ENCODE data around the gene MAP3K8. TPM values are rescaled to one million over a fixed set of nuclear protein-coding genes. Genes with fewer than 3 reads are reported as not detected.

Gene MAP3K8
- total and polyA plus RNA-seq, 9 of the 15 experiments (the other 6 are each of a cell fraction or from before 2014, with no cell fraction given) = 6.9 to 23.6 (median 13.6) TPM

DNA sequence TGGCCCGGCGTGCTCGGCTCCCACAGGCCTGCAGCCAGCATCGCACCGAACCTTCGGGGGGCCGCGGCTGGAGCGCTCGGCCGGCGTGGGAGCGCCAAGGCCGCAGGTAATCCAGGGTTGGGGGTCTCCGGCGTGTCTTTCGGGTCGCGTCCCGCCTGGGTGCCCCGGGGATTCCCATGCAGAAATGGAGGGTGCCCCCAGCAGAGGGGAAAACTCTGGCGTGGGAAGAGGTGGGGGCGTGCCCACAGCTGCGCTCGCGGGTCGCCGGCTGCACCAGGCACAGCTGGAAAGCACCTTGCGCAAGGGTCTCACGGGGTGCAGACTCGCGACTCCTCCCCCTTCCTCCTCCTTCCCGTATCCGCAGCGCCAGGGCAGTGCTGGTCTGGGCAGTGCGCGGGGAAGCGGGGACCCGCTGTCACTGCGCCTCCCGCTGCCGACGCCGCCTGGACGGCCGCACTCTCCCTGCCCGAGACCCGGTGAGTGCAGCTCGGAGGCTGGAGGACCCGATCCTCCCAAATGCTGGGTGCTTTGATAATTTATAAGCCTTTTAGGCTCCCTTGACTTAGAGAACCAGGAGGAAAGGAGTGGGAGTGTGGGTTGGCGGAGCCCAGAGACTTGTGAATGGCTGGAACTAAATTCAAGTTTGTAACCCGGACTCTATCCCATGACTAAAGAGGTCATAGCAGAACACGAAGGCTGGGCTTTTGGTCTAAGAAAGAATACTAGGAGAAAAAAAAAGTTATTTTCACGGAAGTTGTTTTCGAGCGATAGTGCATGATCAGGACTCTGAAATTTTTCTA is 489 bp downstream of the MAP3K8 start (continued):
- TF ChIP-seq, protein P1, sequence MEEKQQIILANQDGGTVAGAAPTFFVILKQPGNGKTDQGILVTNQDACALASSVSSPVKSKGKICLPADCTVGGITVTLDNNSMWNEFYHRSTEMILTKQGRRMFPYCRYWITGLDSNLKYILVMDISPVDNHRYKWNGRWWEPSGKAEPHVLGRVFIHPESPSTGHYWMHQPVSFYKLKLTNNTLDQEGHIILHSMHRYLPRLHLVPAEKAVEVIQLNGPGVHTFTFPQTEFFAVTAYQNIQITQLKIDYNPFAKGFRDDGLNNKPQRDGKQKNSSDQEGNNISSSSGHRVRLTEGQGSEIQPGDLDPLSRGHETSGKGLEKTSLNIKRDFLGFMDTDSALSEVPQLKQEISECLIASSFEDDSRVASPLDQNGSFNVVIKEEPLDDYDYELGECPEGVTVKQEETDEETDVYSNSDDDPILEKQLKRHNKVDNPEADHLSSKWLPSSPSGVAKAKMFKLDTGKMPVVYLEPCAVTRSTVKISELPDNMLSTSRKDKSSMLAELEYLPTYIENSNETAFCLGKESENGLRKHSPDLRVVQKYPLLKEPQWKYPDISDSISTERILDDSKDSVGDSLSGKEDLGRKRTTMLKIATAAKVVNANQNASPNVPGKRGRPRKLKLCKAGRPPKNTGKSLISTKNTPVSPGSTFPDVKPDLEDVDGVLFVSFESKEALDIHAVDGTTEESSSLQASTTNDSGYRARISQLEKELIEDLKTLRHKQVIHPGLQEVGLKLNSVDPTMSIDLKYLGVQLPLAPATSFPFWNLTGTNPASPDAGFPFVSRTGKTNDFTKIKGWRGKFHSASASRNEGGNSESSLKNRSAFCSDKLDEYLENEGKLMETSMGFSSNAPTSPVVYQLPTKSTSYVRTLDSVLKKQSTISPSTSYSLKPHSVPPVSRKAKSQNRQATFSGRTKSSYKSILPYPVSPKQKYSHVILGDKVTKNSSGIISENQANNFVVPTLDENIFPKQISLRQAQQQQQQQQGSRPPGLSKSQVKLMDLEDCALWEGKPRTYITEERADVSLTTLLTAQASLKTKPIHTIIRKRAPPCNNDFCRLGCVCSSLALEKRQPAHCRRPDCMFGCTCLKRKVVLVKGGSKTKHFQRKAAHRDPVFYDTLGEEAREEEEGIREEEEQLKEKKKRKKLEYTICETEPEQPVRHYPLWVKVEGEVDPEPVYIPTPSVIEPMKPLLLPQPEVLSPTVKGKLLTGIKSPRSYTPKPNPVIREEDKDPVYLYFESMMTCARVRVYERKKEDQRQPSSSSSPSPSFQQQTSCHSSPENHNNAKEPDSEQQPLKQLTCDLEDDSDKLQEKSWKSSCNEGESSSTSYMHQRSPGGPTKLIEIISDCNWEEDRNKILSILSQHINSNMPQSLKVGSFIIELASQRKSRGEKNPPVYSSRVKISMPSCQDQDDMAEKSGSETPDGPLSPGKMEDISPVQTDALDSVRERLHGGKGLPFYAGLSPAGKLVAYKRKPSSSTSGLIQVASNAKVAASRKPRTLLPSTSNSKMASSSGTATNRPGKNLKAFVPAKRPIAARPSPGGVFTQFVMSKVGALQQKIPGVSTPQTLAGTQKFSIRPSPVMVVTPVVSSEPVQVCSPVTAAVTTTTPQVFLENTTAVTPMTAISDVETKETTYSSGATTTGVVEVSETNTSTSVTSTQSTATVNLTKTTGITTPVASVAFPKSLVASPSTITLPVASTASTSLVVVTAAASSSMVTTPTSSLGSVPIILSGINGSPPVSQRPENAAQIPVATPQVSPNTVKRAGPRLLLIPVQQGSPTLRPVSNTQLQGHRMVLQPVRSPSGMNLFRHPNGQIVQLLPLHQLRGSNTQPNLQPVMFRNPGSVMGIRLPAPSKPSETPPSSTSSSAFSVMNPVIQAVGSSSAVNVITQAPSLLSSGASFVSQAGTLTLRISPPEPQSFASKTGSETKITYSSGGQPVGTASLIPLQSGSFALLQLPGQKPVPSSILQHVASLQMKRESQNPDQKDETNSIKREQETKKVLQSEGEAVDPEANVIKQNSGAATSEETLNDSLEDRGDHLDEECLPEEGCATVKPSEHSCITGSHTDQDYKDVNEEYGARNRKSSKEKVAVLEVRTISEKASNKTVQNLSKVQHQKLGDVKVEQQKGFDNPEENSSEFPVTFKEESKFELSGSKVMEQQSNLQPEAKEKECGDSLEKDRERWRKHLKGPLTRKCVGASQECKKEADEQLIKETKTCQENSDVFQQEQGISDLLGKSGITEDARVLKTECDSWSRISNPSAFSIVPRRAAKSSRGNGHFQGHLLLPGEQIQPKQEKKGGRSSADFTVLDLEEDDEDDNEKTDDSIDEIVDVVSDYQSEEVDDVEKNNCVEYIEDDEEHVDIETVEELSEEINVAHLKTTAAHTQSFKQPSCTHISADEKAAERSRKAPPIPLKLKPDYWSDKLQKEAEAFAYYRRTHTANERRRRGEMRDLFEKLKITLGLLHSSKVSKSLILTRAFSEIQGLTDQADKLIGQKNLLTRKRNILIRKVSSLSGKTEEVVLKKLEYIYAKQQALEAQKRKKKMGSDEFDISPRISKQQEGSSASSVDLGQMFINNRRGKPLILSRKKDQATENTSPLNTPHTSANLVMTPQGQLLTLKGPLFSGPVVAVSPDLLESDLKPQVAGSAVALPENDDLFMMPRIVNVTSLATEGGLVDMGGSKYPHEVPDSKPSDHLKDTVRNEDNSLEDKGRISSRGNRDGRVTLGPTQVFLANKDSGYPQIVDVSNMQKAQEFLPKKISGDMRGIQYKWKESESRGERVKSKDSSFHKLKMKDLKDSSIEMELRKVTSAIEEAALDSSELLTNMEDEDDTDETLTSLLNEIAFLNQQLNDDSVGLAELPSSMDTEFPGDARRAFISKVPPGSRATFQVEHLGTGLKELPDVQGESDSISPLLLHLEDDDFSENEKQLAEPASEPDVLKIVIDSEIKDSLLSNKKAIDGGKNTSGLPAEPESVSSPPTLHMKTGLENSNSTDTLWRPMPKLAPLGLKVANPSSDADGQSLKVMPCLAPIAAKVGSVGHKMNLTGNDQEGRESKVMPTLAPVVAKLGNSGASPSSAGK (IDR thresholded peaks at IDR 0.05) = no peak
- TF ChIP-seq, protein P2, sequence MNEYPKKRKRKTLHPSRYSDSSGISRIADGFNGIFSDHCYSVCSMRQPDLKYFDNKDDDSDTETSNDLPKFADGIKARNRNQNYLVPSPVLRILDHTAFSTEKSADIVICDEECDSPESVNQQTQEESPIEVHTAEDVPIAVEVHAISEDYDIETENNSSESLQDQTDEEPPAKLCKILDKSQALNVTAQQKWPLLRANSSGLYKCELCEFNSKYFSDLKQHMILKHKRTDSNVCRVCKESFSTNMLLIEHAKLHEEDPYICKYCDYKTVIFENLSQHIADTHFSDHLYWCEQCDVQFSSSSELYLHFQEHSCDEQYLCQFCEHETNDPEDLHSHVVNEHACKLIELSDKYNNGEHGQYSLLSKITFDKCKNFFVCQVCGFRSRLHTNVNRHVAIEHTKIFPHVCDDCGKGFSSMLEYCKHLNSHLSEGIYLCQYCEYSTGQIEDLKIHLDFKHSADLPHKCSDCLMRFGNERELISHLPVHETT (CRISPR knock-in tag; conservative IDR thresholded peaks at IDR 0.05 in 1 of 2, IDR thresholded peaks at IDR 0.05 in 1 of 2) = no peak
- TF ChIP-seq NCOA1 (IDR thresholded peaks at IDR 0.05; ENCODE audit: low read depth) (no peak), BMI1 (IDR thresholded peaks at IDR 0.05; ENCODE audit: low read length) (no peak), PCBP1 (IDR thresholded peaks at IDR 0.05; ENCODE audit: low read depth, low read length, poor library complexity, severe bottlenecking) (peak; percentile 7), ADNP (tag; IDR thresholded peaks at IDR 0.05) (no peak), ZNF766 (CRISPR knock-in tag; conservative IDR thresholded peaks at IDR 0.05) (no peak; the same call in 1 of the 2 replicates), ZFX (CRISPR knock-in tag; IDR thresholded peaks at IDR 0.05) (no peak; the same call in 1 of the 2 replicates), ZNF695 (CRISPR knock-in tag; IDR thresholded peaks at IDR 0.05) (no peak), MTA1 (IDR thresholded peaks at IDR 0.05; ENCODE audit: borderline replicate concordance) (no peak; the same call in 1 of the 2 replicates), CHD1 (IDR thresholded peaks at IDR 0.05; ENCODE audit: low read length) (peak; percentile 87), KLF6 (CRISPR knock-in tag; IDR thresholded peaks at IDR 0.05; ENCODE audit: borderline replicate concordance) (no peak)
- TF ChIP-seq, protein P3, sequence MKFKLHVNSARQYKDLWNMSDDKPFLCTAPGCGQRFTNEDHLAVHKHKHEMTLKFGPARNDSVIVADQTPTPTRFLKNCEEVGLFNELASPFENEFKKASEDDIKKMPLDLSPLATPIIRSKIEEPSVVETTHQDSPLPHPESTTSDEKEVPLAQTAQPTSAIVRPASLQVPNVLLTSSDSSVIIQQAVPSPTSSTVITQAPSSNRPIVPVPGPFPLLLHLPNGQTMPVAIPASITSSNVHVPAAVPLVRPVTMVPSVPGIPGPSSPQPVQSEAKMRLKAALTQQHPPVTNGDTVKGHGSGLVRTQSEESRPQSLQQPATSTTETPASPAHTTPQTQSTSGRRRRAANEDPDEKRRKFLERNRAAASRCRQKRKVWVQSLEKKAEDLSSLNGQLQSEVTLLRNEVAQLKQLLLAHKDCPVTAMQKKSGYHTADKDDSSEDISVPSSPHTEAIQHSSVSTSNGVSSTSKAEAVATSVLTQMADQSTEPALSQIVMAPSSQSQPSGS (CRISPR knock-in tag; IDR thresholded peaks at IDR 0.05) = no peak
